GM21825 (cell line): ENCODE results near the gene ZNF697.
"Not testable (repeated sequence)": the region's sequence is repeated elsewhere in the genome, so short reads cannot be mapped to it uniquely, and the experiment has no call there.

Experiments
- ATAC-seq: cut with Tn5 transposase; IDR thresholded peaks from one replicate; pipeline ENCODE4 v1.9.1; 2021; ENCODE audit warnings: mild to moderate bottlenecking, moderate library complexity; ENCODE audit not compliant: unreplicated experiment

Gene ZNF697

GRCh38 chr1:119603241-119603640 is 44.8 kb downstream of the ZNF697 start:
- ATAC-seq = not testable (repeated sequence)

GRCh38 chr1:119602789-119603188 is 45.3 kb downstream of the ZNF697 start:
- not testable (repeated sequence) for ATAC-seq

GRCh38 chr1:119602169-119602568 is 45.9 kb downstream of the ZNF697 start:
- ATAC-seq = no peak

- ATAC-seq = no peak
Measured at GRCh38 chr1:119600976-119601375, 47.1 kb downstream of the ZNF697 start.

- ATAC-seq = no peak
Measured at GRCh38 chr1:119600561-119600960, 47.5 kb downstream of the ZNF697 start.

GRCh38 chr1:119595606-119596005 is 52.5 kb downstream of the ZNF697 start:
- no peak for ATAC-seq

GRCh38 chr1:119595168-119595567 is 52.9 kb downstream of the ZNF697 start:
- ATAC-seq = no peak

- ATAC-seq = no peak
Measured at GRCh38 chr1:119594376-119594775, 53.7 kb downstream of the ZNF697 start.

- ATAC-seq = no peak
Measured at GRCh38 chr1:119593805-119594204, 54.3 kb downstream of the ZNF697 start.

GRCh38 chr1:119590393-119590792 is 57.7 kb downstream of the ZNF697 start:
- no peak for ATAC-seq

GRCh38 chr1:119588621-119589020 is 59.4 kb downstream of the ZNF697 start:
- no peak for ATAC-seq

- no peak for ATAC-seq
Measured at GRCh38 chr1:119587341-119587740, 60.7 kb downstream of the ZNF697 start.

GRCh38 chr1:119585801-119586200 is 62.3 kb downstream of the ZNF697 start:
- not testable (repeated sequence) for ATAC-seq

- no peak for ATAC-seq
Measured at GRCh38 chr1:119582801-119583200, 65.3 kb downstream of the ZNF697 start.

- ATAC-seq = not testable (repeated sequence)
Measured at GRCh38 chr1:119581076-119581475, 67.0 kb downstream of the ZNF697 start.

GRCh38 chr1:119573886-119574285 is 74.2 kb downstream of the ZNF697 start:
- no peak for ATAC-seq

GRCh38 chr1:119569930-119570622 is 78.0 kb downstream of the ZNF697 start:
- not testable (repeated sequence) for ATAC-seq
